Neural progenitor cell (in vitro differentiated cells): ENCODE measurements around the gene ERMAP.

Source experiments
- EZH2 ChIP-seq: fragments of 200-600 bp; sonication (generic); IDR thresholded peaks from 2 replicates; pipeline ENCODE4 v1.6.1; 2017; ENCODE audit warnings: antibody characterized with exemption, mild to moderate bottlenecking, moderate library complexity
- TF ChIP-seq, protein P1 (sequence below): fragments of 200-600 bp; sonication (generic); IDR thresholded peaks from 2 replicates; pipeline ENCODE4 v1.5.1; 2017; ENCODE audit warnings: antibody characterized with exemption, mild to moderate bottlenecking

DNA sequence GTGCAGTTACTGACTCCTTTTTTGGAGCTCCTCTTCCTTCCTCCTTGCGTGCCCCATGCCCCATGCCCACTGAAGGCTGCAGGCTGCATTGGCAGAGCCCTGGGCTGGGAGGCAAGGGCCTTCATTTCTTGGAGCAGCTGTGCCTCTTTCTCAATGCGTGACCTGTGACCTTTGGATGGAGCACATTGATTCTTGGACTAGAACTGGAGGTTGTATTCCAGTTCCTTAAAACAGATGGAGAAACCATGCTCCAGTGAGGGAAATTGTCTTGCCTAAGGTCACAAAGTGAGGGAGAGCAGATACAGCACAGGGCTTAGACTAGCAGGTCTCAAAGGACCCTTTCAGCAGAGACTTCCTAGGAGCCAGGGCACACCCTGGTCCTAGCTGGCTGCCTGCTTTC lies 23.1 kb upstream of the ERMAP start:
- TF ChIP-seq, protein P1, sequence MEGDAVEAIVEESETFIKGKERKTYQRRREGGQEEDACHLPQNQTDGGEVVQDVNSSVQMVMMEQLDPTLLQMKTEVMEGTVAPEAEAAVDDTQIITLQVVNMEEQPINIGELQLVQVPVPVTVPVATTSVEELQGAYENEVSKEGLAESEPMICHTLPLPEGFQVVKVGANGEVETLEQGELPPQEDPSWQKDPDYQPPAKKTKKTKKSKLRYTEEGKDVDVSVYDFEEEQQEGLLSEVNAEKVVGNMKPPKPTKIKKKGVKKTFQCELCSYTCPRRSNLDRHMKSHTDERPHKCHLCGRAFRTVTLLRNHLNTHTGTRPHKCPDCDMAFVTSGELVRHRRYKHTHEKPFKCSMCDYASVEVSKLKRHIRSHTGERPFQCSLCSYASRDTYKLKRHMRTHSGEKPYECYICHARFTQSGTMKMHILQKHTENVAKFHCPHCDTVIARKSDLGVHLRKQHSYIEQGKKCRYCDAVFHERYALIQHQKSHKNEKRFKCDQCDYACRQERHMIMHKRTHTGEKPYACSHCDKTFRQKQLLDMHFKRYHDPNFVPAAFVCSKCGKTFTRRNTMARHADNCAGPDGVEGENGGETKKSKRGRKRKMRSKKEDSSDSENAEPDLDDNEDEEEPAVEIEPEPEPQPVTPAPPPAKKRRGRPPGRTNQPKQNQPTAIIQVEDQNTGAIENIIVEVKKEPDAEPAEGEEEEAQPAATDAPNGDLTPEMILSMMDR, result no peak
- TF ChIP-seq EZH2, result no peak
